ENCODE measurements around the gene MEOX1. TPM values are rescaled to one million over a fixed set of nuclear protein-coding genes. Genes with fewer than 3 reads are reported as not detected.

MEOX1 gene
- total RNA-seq, result 0.28 TPM in 1 of 2 replicates, not detected in the other

GRCh38 chr17:43661699-43662412, at the start of gene MEOX1:
MEOX1 (minus strand) TSS chr17:43661922; CDS start chr17:43661534, 388 bp downstream.

Other genes starting within 250 kb of the MEOX1 start
- gene DHX8, start 177.9 kb downstream of the MEOX1 start, total RNA-seq, result 31.5 and 36.0 TPM in 2 replicates
- gene ETV4, start 115.6 kb downstream of the MEOX1 start, total RNA-seq, result 15.0 and 23.2 TPM in 2 replicates
- gene SOST, start 96.9 kb upstream of the MEOX1 start, total RNA-seq, result not detected in 2 replicates
- 15.0 and 20.6 TPM in 2 replicates for gene DUSP3, start 117.1 kb upstream of the MEOX1 start, total RNA-seq
- gene CFAP97D1, start 118.5 kb upstream of the MEOX1 start, total RNA-seq, result not detected in 2 replicates
- 4.6 and 4.9 TPM in 2 replicates for gene MPP3, start 171.2 kb upstream of the MEOX1 start, total RNA-seq
- gene CD300LG, start 185.3 kb upstream of the MEOX1 start, total RNA-seq, result not detected in 2 replicates
- 1.3 and 1.8 TPM in 2 replicates for gene MPP2, start 245.6 kb upstream of the MEOX1 start, total RNA-seq

Measured in airway epithelial cell (primary cell).